GM19324 (cell line): ENCODE results near the gene SMIM43.

Experiments
- ATAC-seq: cut with Tn5 transposase; IDR thresholded peaks from one replicate; pipeline ENCODE4 v1.9.1; 2021; ENCODE audit warnings: mild to moderate bottlenecking, moderate library complexity; ENCODE audit not compliant: unreplicated experiment, low FRiP score

SMIM43 gene

GRCh38 chr4:121764702-121765367 is at the start of gene SMIM43:
Gene SMIM43 (minus strand): TSS chr4:121765164. CDS start chr4:121765105, 59 bp downstream.
- no peak for ATAC-seq

- no peak for ATAC-seq
Measured at GRCh38 chr4:121814756-121815155, 49.8 kb upstream of the SMIM43 start.

- ATAC-seq, result no peak
Measured at GRCh38 chr4:121811122-121811521, 46.2 kb upstream of the SMIM43 start.

GRCh38 chr4:121806411-121806810 is 41.4 kb upstream of the SMIM43 start:
- no peak for ATAC-seq

- ATAC-seq, result no peak
Measured at GRCh38 chr4:121801715-121802075, 36.7 kb upstream of the SMIM43 start.

GRCh38 chr4:121800961-121801714 is 36.2 kb upstream of the SMIM43 start, which contains the start of gene EXOSC9:
Gene EXOSC9 (plus strand): TSS chr4:121801323. CDS start chr4:121801425, 102 bp downstream.
- ATAC-seq, result peak; percentile 91

GRCh38 chr4:121800638-121800960 is 35.6 kb upstream of the SMIM43 start:
- peak; percentile 37 for ATAC-seq

- no peak for ATAC-seq
Measured at GRCh38 chr4:121799867-121800501, 35.0 kb upstream of the SMIM43 start.

GRCh38 chr4:121799208-121799823 is 34.4 kb upstream of the SMIM43 start:
- no peak for ATAC-seq

GRCh38 chr4:121796283-121796682 is 31.3 kb upstream of the SMIM43 start:
- ATAC-seq, result no peak

- no peak for ATAC-seq
Measured at GRCh38 chr4:121794505-121795188, 29.7 kb upstream of the SMIM43 start.

GRCh38 chr4:121792966-121793365 is 28.0 kb upstream of the SMIM43 start:
- no peak for ATAC-seq

GRCh38 chr4:121791481-121791880 is 26.5 kb upstream of the SMIM43 start:
- ATAC-seq, result no peak

GRCh38 chr4:121790976-121791375 is 26.0 kb upstream of the SMIM43 start:
- ATAC-seq, result no peak

- ATAC-seq, result no peak
Measured at GRCh38 chr4:121789960-121790829, 25.2 kb upstream of the SMIM43 start.

- ATAC-seq, result no peak
Measured at GRCh38 chr4:121789455-121789854, 24.5 kb upstream of the SMIM43 start.

GRCh38 chr4:121788896-121789295 is 23.9 kb upstream of the SMIM43 start:
- ATAC-seq, result no peak

- no peak for ATAC-seq
Measured at GRCh38 chr4:121786221-121786620, 21.3 kb upstream of the SMIM43 start.

GRCh38 chr4:121785479-121785878 is 20.5 kb upstream of the SMIM43 start:
- no peak for ATAC-seq

- ATAC-seq, result no peak
Measured at GRCh38 chr4:121784975-121785374, 20.0 kb upstream of the SMIM43 start.
